Astrocyte of the cerebellum (primary cell): ENCODE measurements around the gene PTPRT.

Experiments
- DNase-seq: peaks from one replicate; pipeline ENCODE4 v3.0.0-alpha.2; 2011; ENCODE audit warnings: low read depth
- H3K4me3 ChIP-seq: 2 replicates; pipeline ENCODE4 v1.5.1; 2011; ENCODE audit warnings: mild to moderate bottlenecking, low read depth, low read length, moderate library complexity
- in situ Hi-C: cut with HindIII; loops from 2 replicates; pipeline ENCODE4 v1.10.0; 2017; ENCODE audit warnings: low sequenced_read_pairs
- TF ChIP-seq, protein P1 (sequence below): IDR thresholded peaks from 2 replicates; pipeline ENCODE4 v1.5.1; 2012; ENCODE audit warnings: low read length, low read depth, moderate library complexity, mild to moderate bottlenecking; ENCODE audit errors: missing control alignments

PTPRT gene

DNA sequence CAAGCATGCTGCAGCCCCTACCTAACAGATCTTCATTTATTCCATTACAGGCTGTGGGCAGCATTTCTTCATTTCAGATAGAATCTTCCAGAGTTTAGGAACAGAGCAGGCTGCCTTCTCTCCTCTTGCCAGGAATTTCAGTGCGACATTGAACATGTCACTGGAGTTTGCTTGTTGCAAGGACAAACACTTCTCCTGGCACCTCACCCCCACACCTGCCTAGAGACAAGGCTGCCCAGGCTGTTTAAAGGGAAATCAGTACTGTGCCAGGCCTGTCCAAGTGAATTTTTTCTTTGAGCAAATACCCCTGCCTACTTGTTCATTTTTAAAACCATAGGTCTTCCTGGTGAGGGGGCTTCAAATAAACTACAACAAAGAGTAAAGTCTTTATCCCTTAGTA, 594.1 kb downstream of the PTPRT start:
- TF ChIP-seq, protein P1, sequence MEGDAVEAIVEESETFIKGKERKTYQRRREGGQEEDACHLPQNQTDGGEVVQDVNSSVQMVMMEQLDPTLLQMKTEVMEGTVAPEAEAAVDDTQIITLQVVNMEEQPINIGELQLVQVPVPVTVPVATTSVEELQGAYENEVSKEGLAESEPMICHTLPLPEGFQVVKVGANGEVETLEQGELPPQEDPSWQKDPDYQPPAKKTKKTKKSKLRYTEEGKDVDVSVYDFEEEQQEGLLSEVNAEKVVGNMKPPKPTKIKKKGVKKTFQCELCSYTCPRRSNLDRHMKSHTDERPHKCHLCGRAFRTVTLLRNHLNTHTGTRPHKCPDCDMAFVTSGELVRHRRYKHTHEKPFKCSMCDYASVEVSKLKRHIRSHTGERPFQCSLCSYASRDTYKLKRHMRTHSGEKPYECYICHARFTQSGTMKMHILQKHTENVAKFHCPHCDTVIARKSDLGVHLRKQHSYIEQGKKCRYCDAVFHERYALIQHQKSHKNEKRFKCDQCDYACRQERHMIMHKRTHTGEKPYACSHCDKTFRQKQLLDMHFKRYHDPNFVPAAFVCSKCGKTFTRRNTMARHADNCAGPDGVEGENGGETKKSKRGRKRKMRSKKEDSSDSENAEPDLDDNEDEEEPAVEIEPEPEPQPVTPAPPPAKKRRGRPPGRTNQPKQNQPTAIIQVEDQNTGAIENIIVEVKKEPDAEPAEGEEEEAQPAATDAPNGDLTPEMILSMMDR = no peak
- no peak for DNase-seq
- H3K4me3 ChIP-seq = no peak overlapping the region
- in situ Hi-C loops = no loop called here

DNA sequence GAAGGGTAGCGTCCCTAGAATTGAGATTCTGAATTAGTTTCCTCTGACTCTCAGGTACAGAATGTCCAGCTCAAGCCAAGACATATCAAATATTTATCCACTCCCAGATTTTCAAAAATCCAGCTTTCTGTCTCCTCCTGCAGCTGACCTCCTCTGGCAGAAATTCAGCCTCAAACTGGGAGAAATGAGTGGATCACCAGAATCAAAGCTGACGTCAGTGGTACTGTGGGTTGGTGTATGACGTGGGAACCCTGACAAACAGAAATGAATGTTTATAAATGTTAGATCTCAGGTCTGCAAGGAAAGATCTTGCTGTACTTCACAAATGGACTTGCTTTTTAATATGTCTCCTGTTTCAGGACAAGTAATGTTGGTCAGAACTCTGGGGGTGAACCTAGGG, 595.0 kb downstream of the PTPRT start:
- no peak overlapping the region for H3K4me3 ChIP-seq
- DNase-seq = no peak
- in situ Hi-C loops = no loop called here
- TF ChIP-seq, protein P1 = no peak

DNA sequence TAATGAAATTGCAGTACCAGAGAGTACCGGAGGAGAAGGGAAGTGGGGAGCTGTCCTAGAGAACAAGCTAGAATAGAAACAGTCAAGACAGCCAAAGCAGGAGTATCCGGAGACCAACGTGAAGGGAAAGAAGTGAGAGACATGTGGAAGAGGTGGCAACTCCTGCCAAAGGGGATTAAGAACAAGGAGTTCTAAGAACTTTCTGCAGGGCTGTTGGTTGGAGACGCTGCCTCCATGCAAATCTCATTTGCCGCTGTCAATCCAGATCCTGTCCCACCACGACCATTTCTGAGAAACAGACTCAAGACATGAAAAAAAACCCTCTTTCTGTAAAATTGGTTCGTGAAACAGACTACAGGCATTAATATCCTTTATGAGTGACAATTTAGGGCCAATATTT, 595.7 kb downstream of the PTPRT start:
- in situ Hi-C loops = no loop called here
- no peak for DNase-seq
- H3K4me3 ChIP-seq = no peak overlapping the region
- TF ChIP-seq, protein P1 = no peak

DNA sequence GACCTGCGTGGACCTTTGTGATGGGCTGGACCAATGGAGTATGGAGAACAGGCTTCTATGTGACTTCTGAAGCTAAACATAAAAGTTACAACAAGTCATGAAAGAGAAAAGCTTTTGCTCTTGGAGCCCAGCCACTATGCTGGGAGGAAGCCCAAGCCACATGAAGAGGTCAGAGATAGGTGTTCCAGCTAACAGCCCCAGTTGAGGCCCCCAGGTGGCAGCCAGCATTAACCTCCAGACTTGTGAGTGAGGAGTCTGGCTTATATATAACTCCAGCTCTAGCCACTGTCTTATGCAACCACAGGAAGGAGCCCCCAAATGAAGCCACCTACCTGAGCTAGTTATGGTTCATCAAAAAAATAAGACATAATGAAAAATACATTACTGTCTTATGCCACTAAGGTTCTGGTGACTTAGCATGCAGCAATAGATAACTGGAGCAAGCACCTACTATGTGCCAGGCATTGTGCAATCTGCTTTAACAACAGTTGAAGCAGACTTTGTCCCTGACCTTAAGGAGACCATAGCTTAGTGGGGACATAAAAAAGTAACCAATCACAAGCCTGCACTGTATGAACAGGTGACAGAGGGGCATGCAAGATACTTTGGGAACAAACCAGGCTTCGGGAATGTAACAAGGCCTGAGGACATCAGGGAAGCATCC, 599.6 kb downstream of the PTPRT start:
- H3K4me3 ChIP-seq = no peak overlapping the region
- in situ Hi-C loops = no loop called here
- TF ChIP-seq, protein P1 = no peak
- DNase-seq = no peak

DNA sequence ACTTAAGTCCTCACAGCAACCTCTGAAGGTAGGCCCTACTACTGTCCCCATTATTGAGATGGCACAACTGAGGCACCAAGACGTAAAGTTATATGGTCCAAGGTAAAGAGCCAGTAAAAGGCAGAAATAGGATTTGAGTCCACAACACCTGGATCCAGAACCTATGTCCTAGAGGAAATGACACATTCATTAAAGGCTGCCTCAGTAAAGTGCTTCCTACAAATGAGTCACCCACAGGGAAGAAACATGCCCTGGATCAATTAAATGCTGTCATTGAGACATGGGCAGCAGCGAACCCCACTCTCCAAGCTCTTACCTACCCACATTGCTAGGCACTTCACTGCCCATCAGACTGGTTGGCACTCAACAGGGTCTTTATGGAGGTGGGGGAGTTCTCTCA, 600.9 kb downstream of the PTPRT start:
- TF ChIP-seq, protein P1 = no peak
- DNase-seq = no peak
- no peak overlapping the region for H3K4me3 ChIP-seq
- in situ Hi-C loops = no loop called here

DNA sequence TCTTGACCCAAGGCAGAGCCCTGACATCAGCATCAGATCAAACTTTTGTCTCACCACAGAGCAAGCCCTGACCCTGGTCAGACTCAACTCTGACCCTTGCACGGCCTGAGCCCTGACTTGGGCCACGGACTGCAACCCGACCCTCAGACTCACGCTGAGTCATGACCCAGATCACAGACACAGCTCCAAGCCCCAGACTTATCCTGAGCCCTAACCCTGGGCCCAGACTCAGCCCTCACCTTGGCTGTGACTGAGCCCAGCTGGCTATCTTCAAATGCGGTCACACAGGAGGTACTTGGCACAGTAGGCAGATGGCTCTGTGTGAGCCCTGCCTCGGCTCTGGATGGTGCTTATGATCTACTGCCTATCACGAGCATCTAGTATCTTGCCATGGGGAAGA, 602.3 kb downstream of the PTPRT start:
- DNase-seq = no peak
- H3K4me3 ChIP-seq = no peak overlapping the region
- in situ Hi-C loops = no loop called here
- TF ChIP-seq, protein P1 = no peak
